HG03432 (cell line): ENCODE data around the gene HELZ2.

Experiments used
- ATAC-seq: cut with Tn5 transposase; IDR thresholded peaks from one replicate; pipeline ENCODE4 v1.9.1; 2021; ENCODE audit warnings: mild to moderate bottlenecking, moderate library complexity; ENCODE audit not compliant: unreplicated experiment

The HELZ2 gene

GRCh38 chr20:63527184-63527583, 46.9 kb downstream of the HELZ2 start:
- no peak for ATAC-seq

- ATAC-seq: no peak
These were observed 48.1 kb downstream of the HELZ2 start for GRCh38 chr20:63525971-63526370.

DNA sequence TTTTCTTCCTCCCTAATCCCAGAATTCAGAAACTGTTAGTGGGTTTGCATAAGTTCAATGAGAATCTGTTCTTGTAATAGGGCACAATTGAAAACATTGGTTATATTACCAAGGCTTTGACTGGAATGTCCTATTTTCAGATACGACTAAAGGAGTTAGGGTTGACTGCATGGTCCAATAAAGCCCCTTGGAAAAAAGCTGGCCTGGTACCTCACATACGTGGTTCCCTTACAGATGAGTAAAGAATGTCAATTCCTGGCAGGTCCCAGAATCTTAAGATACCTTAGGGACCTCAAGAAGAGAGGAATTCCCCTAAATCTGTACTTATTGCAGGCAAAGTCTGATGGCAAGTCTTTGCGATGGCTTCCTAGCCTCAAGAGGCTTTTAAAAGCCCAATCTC, 48.9 kb downstream of the HELZ2 start:
- no peak for ATAC-seq
